Measurements from ENCODE around the gene IFIT2.

DNA sequence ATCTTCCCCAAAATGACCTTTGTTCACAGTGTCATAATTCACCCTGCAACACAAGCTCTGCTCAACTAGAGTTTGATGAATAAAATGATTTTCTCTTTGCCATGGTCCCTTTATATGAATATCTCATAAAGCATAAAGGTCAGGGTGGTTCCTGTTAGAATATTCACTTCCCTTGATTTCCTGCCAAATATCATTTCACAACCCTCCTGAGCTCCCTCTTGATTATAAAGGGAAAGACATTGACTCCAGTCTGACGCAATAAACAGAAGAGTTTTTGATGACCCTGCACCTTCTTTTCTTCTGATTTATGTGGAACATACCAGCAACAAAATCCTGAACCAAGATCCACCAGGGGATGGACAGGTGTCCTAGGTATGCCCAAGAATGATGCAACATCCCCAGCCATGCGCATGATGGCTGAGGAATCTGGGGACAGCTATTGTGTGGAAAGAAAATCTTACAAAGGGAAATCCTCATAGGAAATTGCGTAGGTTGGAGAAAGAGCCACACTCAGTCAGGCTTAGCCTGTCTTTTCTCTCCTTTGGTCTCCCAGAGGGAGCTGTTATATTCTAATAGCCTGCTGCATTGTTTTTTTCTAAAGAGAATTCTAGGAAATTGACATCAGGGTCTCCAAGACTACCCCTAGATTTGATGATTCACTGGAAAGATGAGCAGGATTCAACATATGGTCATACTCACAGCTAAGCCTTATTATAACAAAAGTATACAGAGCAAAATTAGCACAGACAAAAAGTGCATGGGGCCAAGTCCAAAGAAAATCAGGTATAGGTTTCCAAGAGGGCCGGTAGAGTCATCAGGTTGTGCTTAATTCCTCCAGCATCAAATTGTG lies 44.8 kb downstream of the IFIT2 start:
- TF ChIP-seq, protein P1, sequence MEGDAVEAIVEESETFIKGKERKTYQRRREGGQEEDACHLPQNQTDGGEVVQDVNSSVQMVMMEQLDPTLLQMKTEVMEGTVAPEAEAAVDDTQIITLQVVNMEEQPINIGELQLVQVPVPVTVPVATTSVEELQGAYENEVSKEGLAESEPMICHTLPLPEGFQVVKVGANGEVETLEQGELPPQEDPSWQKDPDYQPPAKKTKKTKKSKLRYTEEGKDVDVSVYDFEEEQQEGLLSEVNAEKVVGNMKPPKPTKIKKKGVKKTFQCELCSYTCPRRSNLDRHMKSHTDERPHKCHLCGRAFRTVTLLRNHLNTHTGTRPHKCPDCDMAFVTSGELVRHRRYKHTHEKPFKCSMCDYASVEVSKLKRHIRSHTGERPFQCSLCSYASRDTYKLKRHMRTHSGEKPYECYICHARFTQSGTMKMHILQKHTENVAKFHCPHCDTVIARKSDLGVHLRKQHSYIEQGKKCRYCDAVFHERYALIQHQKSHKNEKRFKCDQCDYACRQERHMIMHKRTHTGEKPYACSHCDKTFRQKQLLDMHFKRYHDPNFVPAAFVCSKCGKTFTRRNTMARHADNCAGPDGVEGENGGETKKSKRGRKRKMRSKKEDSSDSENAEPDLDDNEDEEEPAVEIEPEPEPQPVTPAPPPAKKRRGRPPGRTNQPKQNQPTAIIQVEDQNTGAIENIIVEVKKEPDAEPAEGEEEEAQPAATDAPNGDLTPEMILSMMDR (conservative IDR thresholded peaks at IDR 0.05; ENCODE audit: low read depth, low read length), result no peak
- TF ChIP-seq EZH2 (IDR thresholded peaks at IDR 0.05; ENCODE audit: borderline replicate concordance, low read depth, low read length, poor library complexity, severe bottlenecking), result no peak

Data from A673 (cell line).